H9 (cell line): Measurements from ENCODE around the gene HOXA4. TPM values are rescaled to one million over a fixed set of nuclear protein-coding genes. Genes with fewer than 3 reads are reported as not detected.

Experiments used
- DNase-seq: peaks from one replicate; pipeline ENCODE4 v3.0.0-alpha.2; 2017
- H2AFZ ChIP-seq: one replicate; pipeline ENCODE4 v1.6.1; 2013; ENCODE audit warnings: mild to moderate bottlenecking, low read length, control low read depth, moderate library complexity
- H2AK5ac ChIP-seq: 2 replicates; pipeline ENCODE4 v1.6.1; 2013; ENCODE audit warnings: low read length, control low read depth, mixed read lengths; ENCODE audit not compliant: insufficient read length
- H2BK120ac ChIP-seq: one replicate; pipeline ENCODE4 v1.6.1; 2013; ENCODE audit warnings: low read depth, mild to moderate bottlenecking, low read length, control low read depth, inconsistent platforms; ENCODE audit not compliant: poor library complexity, severe bottlenecking
- H2BK12ac ChIP-seq: 2 replicates; pipeline ENCODE4 v1.6.1; 2013; ENCODE audit warnings: low read length, control low read depth, mixed read lengths, low read depth; ENCODE audit not compliant: insufficient read length
- H2BK15ac ChIP-seq: 2 replicates; pipeline ENCODE4 v1.6.1; 2013; ENCODE audit warnings: low read depth, low read length, control low read depth
- H2BK20ac ChIP-seq: one replicate; pipeline ENCODE4 v1.6.1; 2013; ENCODE audit warnings: low read depth, mild to moderate bottlenecking, low read length, control low read depth, inconsistent platforms; ENCODE audit not compliant: poor library complexity, severe bottlenecking
- H2BK5ac ChIP-seq: 2 replicates; pipeline ENCODE4 v1.6.1; 2013; ENCODE audit warnings: low read length, control low read depth, mixed read lengths; ENCODE audit not compliant: insufficient read length
- H3K14ac ChIP-seq: 2 replicates; pipeline ENCODE4 v1.6.1; 2013; ENCODE audit warnings: low read length, control low read depth; ENCODE audit not compliant: insufficient read depth
- H3K18ac ChIP-seq: 2 replicates; pipeline ENCODE4 v1.6.1; 2013; ENCODE audit warnings: low read depth, mild to moderate bottlenecking, mixed read lengths, low read length, control low read depth; ENCODE audit not compliant: insufficient read length
- H3K23ac ChIP-seq: 2 replicates; pipeline ENCODE4 v1.6.1; 2013; ENCODE audit warnings: low read length, control low read depth, mixed read lengths, low read depth; ENCODE audit not compliant: insufficient read length
- H3K23me2 ChIP-seq: 2 replicates; pipeline ENCODE4 v1.6.1; 2013; ENCODE audit warnings: low read depth, mild to moderate bottlenecking, mixed read lengths, low read length, control low read depth; ENCODE audit not compliant: insufficient read length, poor library complexity, severe bottlenecking
- H3K27ac ChIP-seq: 2 replicates; pipeline ENCODE4 v1.5.1; 2013; ENCODE audit warnings: low read length, control low read depth, mixed read lengths, low read depth; ENCODE audit not compliant: insufficient read length
- H3K27me3 ChIP-seq: 2 replicates; pipeline ENCODE4 v1.6.1; 2013; ENCODE audit warnings: low read length, control low read depth, inconsistent platforms; ENCODE audit not compliant: insufficient read depth
- H3K4ac ChIP-seq: 2 replicates; pipeline ENCODE4 v1.6.1; 2013; ENCODE audit warnings: low read depth, mild to moderate bottlenecking, control low read depth, inconsistent platforms, low read length, moderate library complexity
- H3K4me1 ChIP-seq: 2 replicates; pipeline ENCODE4 v1.6.1; 2013; ENCODE audit warnings: low read length, control low read depth, inconsistent platforms; ENCODE audit not compliant: insufficient read depth
- H3K4me2 ChIP-seq: 2 replicates; pipeline ENCODE4 v1.6.1; 2013; ENCODE audit warnings: low read length, control low read depth, mixed read lengths; ENCODE audit not compliant: insufficient read length, insufficient read depth
- H3K56ac ChIP-seq: 2 replicates; pipeline ENCODE4 v1.6.1; 2013; ENCODE audit warnings: low read depth, mild to moderate bottlenecking, mixed read lengths, low read length, control low read depth; ENCODE audit not compliant: insufficient read length
- H3K79me1 ChIP-seq: 2 replicates; pipeline ENCODE4 v1.6.1; 2013; ENCODE audit warnings: low read depth, mild to moderate bottlenecking, moderate library complexity, low read length, control low read depth, inconsistent platforms; ENCODE audit not compliant: insufficient read depth, poor library complexity, severe bottlenecking
- H3K79me2 ChIP-seq: 2 replicates; pipeline ENCODE4 v1.6.1; 2013; ENCODE audit warnings: low read length, control low read depth, inconsistent platforms; ENCODE audit not compliant: insufficient read depth
- H3K9ac ChIP-seq: 2 replicates; pipeline ENCODE4 v1.6.1; 2013; ENCODE audit warnings: low read length, control low read depth, mixed read lengths; ENCODE audit not compliant: insufficient read length; ENCODE audit errors: extremely low read depth
- H3K9me3 ChIP-seq: one replicate; pipeline ENCODE4 v1.6.1; 2013; ENCODE audit warnings: low read depth, low read length, inconsistent platforms; ENCODE audit not compliant: control insufficient read depth
- H3T11ph ChIP-seq: one replicate; pipeline ENCODE4 v1.6.1; 2013; ENCODE audit warnings: mild to moderate bottlenecking, low read length, control low read depth, inconsistent platforms
- H4K20me1 ChIP-seq: one replicate; pipeline ENCODE4 v1.6.1; 2013; ENCODE audit not compliant: control insufficient read depth, insufficient read length, insufficient read depth
- H4K5ac ChIP-seq: 2 replicates; pipeline ENCODE4 v1.6.1; 2013; ENCODE audit warnings: low read depth, mild to moderate bottlenecking, mixed read lengths, low read length, control low read depth; ENCODE audit not compliant: insufficient read length
- H4K8ac ChIP-seq: replicated peaks from 2 replicates; pipeline ENCODE4 v1.6.1; 2013; ENCODE audit warnings: low read length, control low read depth, mixed read lengths, low read depth; ENCODE audit not compliant: insufficient read length
- H4K91ac ChIP-seq: 2 replicates; pipeline ENCODE4 v1.6.1; 2013; ENCODE audit warnings: low read depth, mild to moderate bottlenecking, moderate library complexity, mixed read lengths, low read length, control low read depth; ENCODE audit not compliant: insufficient read length
- H3K27ac Mint-ChIP-seq, 3 experiments: 2 replicates in 2 of 3; 3 replicates in 1 of 3; pipeline ENCODE4 v1.8.0; 2020 to 2021; ENCODE audit warnings: mixed read lengths in 3 of 3, mild to moderate bottlenecking in 1 of 3, moderate library complexity in 1 of 3
- H3K27me3 Mint-ChIP-seq: 2 replicates; pipeline ENCODE4 v1.8.0; 2021; ENCODE audit warnings: low read depth, mild to moderate bottlenecking, moderate library complexity, mixed read lengths
- H3K36me3 Mint-ChIP-seq, 3 experiments: 2 replicates in 2 of 3; 3 replicates in 1 of 3; pipeline ENCODE4 v1.8.0; 2020 to 2021; ENCODE audit warnings: low read depth in 3 of 3, mixed read lengths in 3 of 3; ENCODE audit not compliant: insufficient read depth in 1 of 3
- H3K4me1 Mint-ChIP-seq, 2 experiments: 2 replicates each; pipeline ENCODE4 v1.8.0; 2020; ENCODE audit warnings: mixed read lengths in 2 of 2
- H3K4me3 Mint-ChIP-seq, 2 experiments: 2 replicates in 1 of 2; 3 replicates in 1 of 2; pipeline ENCODE4 v1.8.0; 2020 to 2021; ENCODE audit warnings: mild to moderate bottlenecking in 2 of 2, mixed read lengths in 2 of 2, moderate library complexity in 1 of 2
- H3K9me3 Mint-ChIP-seq, 2 experiments: 2 replicates in 1 of 2; 3 replicates in 1 of 2; pipeline ENCODE4 v1.8.0; 2020; ENCODE audit warnings: mild to moderate bottlenecking in 2 of 2, mixed read lengths in 2 of 2, moderate library complexity in 1 of 2
- CTCF ChIP-seq: fragments of 200-600 bp; sonication (generic); conservative IDR thresholded peaks from 3 replicates; pipeline ENCODE4 v1.8.0; 2021; ENCODE audit warnings: antibody characterized with exemption, mild to moderate bottlenecking
- WGBS: extraction: QIAGEN DNeasy Blood & Tissue Kit; methylation state at CpG from one replicate; pipeline ENCODE4 v1.1.7; 2013; ENCODE audit warnings: missing lambda C conversion rate, low lambda C conversion rate, mixed read lengths; ENCODE audit not compliant: insufficient read length; ENCODE audit errors: extremely low coverage; 5-methylcytosine and 5-hydroxymethylcytosine counted together
- total RNA-seq: library from RNA; stranded (reverse); gene quantifications from 2 replicates; pipeline ENCODE4 v1.2.1, GENCODE V29; 2021

HOXA4 gene
- total RNA-seq, 1 experiment from 2014 or later = not detected

GRCh38 chr7:27123477-27124053, 7.0 kb downstream of the HOXA4 start:
- H3K27ac Mint-ChIP-seq = no peak overlapping the region

More at GRCh38 chr7:27123477-27124053, 7.0 kb downstream of the HOXA4 start:
- TF ChIP-seq CTCF = no peak
- Histone ChIP-seq H2BK20ac (no peak overlapping the region), H3K23me2 (no peaks in the 10 kb centered on the region), H3K18ac (no peak overlapping the region), H3K79me2 (no peaks in the 10 kb centered on the region), H3K27me3 (peaks cover 100% of the 10 kb centered on the region), H4K8ac (no peak overlapping the region), H3K9ac (no peak overlapping the region), H2AFZ (no peak overlapping the region), H2BK5ac (no peak overlapping the region), H3K27ac (no peak overlapping the region), H3K4me2 (no peak overlapping the region), H3K4me1 (no peaks in the 10 kb centered on the region), H3K79me1 (no peaks in the 10 kb centered on the region), H4K20me1 (peaks cover 2% of the 10 kb centered on the region), H3K14ac (no peak overlapping the region), H3K56ac (no peak overlapping the region), H2BK120ac (no peak overlapping the region), H4K91ac (no peak overlapping the region), H2AK5ac (no peak overlapping the region), H4K5ac (no peak overlapping the region), H3T11ph (no peak overlapping the region), H3K23ac (no peak overlapping the region), H2BK15ac (no peak overlapping the region), H3K9me3 (no peaks in the 10 kb centered on the region), H3K4ac (no peak overlapping the region), H2BK12ac (no peak overlapping the region)
- H3K9me3 Mint-ChIP-seq = peaks cover 9 to 13% of the 10 kb centered on the region in 2 experiments; a peak in 4 of 5 replicates
- peaks cover 100% of the 10 kb centered on the region for H3K27me3 Mint-ChIP-seq
- H3K4me3 Mint-ChIP-seq = no peak overlapping the region
- H3K36me3 Mint-ChIP-seq = peaks cover 0 to 5% (median 0%) of the 10 kb centered on the region in 3 experiments; a peak in 2 of 7 replicates
- H3K4me1 Mint-ChIP-seq = peaks cover 0 to 10% of the 10 kb centered on the region in 2 experiments; a peak in 1 of 4 replicates
- no peak for DNase-seq
- no CpG with 5 or more reads among the region's 26 CpGs for WGBS
